Erythroblast (primary cell): ENCODE measurements around the gene HOXB13.

ENCODE experiments used
- GATA1 ChIP-seq: IDR thresholded peaks from 2 replicates; pipeline ENCODE4 v1.6.1; 2011; ENCODE audit warnings: low read depth, mild to moderate bottlenecking, control low read depth, low read length, moderate library complexity
- POLR2A ChIP-seq: IDR thresholded peaks from 2 replicates; pipeline ENCODE4 v1.6.1; 2011; ENCODE audit warnings: mild to moderate bottlenecking, low read length

GRCh38 chr17:48719642-48720265 is 8.8 kb downstream of the HOXB13 start:
- TF ChIP-seq POLR2A = no peak
- TF ChIP-seq GATA1 = no peak
